Spleen (tissue), 7 donors: Measurements from ENCODE around the gene TCTN3.

Source experiments
- CTCF ChIP-seq, 11 experiments: fragments of 200-600 bp in 7 of 11; fragments of 450-650 bp in 4 of 11; sonication (generic) in 4 of 11; IDR thresholded peaks in 8 of 11; conservative IDR thresholded peaks in 3 of 11; 1 replicate in 7 of 11; 2 replicates in 4 of 11; pipeline versions ENCODE4 v1.4.0 to v1.8.0; 2016 to 2021; ENCODE audit warnings: antibody characterized with exemption in 11 of 11, inconsistent platforms in 4 of 11, mild to moderate bottlenecking in 1 of 11
- POLR2A ChIP-seq, 3 donors: fragments of 450-650 bp; IDR thresholded peaks; one replicate each; pipeline ENCODE4 v1.5.1; 2017; ENCODE audit warnings: antibody characterized with exemption in 3 of 3, mild to moderate bottlenecking in 1 of 3
- POLR2AphosphoS5 ChIP-seq, 3 donors: sonication (generic); formaldehyde crosslinking; IDR thresholded peaks; one replicate each; pipeline ENCODE4 v1.5.1; 2017; ENCODE audit warnings: antibody characterized with exemption in 3 of 3
- donor health status: DM: no; HTN: no; CAD: no; lungs with moderate emphysema.
- donor health status: DM: no; HTN: no; CAD: no.
- donor health status: DM: no; HTN: no; CAD: no.

- TF ChIP-seq CTCF (IDR thresholded peaks at IDR 0.05 in 8 of 11, conservative IDR thresholded peaks at IDR 0.05 in 3 of 11), result no peak
- no peak for TF ChIP-seq POLR2A (IDR thresholded peaks at IDR 0.05)
- TF ChIP-seq POLR2AphosphoS5 (IDR thresholded peaks at IDR 0.05), result no peak
Observed at GRCh38 chr10:95648138-95648537, 45.6 kb downstream of the TCTN3 start.
